Ovary (tissue), 3 donors: ENCODE results near the gene PRR14.

Experiments used
- CTCF ChIP-seq, 3 donors: fragments of 450-650 bp in 2 of 3; fragments of 200-600 bp in 1 of 3; IDR thresholded peaks; one replicate each; pipeline versions ENCODE4 v1.5.1 to v1.8.0; 2016 to 2022; ENCODE audit warnings: antibody characterized with exemption in 3 of 3, mild to moderate bottlenecking in 1 of 3
- EP300 ChIP-seq: sonication (generic); formaldehyde crosslinking; IDR thresholded peaks from one replicate; pipeline ENCODE4 v1.6.1; 2017; ENCODE audit warnings: antibody characterized with exemption
- POLR2A ChIP-seq: fragments of 450-650 bp; IDR thresholded peaks from one replicate; pipeline ENCODE4 v1.6.1; 2017; ENCODE audit warnings: antibody characterized with exemption, mild to moderate bottlenecking, moderate library complexity
- donor health status: DM: no; HTN: no; CAD: no.

- TF ChIP-seq POLR2A: no peak
- no peak for TF ChIP-seq CTCF (IDR thresholded peaks at IDR 0.05)
- no peak for TF ChIP-seq EP300
Measured at GRCh38 chr16:30601966-30602365, 48.8 kb upstream of the PRR14 start.
